Measurements from ENCODE around the gene DRC7. TPM values are rescaled to one million over a fixed set of nuclear protein-coding genes. Genes with fewer than 3 reads are reported as not detected.

DRC7 gene
- total RNA-seq, 1 donor from 2014 or later: not detected

DNA sequence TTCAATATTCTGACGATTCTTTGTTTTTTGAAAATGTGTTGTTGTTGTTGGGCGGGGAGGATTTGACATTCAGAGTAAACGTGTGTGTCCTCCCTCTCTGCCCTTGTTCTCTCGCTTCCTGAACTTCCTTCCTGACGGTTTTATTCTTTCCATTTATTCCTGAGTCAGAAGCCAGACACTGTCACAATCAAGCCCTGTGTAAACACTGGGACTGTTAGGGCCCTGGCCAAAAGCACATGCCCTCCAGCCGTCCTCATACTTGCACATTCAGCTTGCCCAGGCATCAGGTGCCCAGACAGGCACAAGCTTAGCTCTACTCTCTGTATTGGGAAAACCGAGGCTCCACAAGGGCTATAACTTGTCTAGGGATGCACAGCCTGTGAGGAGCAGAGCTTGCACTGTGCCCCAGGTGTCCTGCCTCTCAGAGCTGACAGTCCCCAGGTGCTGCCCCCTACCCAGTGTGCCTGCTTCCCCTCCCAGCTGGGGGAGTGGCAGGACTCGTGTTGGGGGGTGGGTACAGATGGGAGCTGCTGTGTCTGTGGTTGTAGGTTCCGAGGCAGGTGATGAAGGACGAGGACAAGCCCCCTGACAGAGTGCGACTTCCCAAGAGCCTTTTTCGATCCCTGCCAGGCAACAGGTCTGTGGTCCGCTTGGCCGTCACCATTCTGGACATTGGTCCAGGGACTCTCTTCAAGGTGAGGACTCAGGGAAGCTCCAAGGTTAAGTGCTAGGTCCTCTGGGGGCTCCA, 16.8 kb upstream of the DRC7 start:
- H3K27ac Mint-ChIP-seq (ENCODE audit: unreplicated experiment): no peak overlapping the region
- DNase-seq: no peak
- H3K9me3 Mint-ChIP-seq (ENCODE audit: unreplicated experiment): peaks cover 8% of the 10 kb centered on the region
- H3K4me1 Mint-ChIP-seq (ENCODE audit: low read depth, unreplicated experiment): peaks cover 4% of the 10 kb centered on the region
- no peaks in the 10 kb centered on the region for H3K36me3 Mint-ChIP-seq (ENCODE audit: unreplicated experiment)
- TF ChIP-seq, protein P1, sequence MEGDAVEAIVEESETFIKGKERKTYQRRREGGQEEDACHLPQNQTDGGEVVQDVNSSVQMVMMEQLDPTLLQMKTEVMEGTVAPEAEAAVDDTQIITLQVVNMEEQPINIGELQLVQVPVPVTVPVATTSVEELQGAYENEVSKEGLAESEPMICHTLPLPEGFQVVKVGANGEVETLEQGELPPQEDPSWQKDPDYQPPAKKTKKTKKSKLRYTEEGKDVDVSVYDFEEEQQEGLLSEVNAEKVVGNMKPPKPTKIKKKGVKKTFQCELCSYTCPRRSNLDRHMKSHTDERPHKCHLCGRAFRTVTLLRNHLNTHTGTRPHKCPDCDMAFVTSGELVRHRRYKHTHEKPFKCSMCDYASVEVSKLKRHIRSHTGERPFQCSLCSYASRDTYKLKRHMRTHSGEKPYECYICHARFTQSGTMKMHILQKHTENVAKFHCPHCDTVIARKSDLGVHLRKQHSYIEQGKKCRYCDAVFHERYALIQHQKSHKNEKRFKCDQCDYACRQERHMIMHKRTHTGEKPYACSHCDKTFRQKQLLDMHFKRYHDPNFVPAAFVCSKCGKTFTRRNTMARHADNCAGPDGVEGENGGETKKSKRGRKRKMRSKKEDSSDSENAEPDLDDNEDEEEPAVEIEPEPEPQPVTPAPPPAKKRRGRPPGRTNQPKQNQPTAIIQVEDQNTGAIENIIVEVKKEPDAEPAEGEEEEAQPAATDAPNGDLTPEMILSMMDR (IDR thresholded peaks at IDR 0.05; ENCODE audit: partially characterized antibody, unreplicated experiment): no peak
- no peak overlapping the region for H3K4me3 Mint-ChIP-seq (ENCODE audit: unreplicated experiment)
- peaks cover 3% of the 10 kb centered on the region for H3K27me3 Mint-ChIP-seq (ENCODE audit: unreplicated experiment)

DNA sequence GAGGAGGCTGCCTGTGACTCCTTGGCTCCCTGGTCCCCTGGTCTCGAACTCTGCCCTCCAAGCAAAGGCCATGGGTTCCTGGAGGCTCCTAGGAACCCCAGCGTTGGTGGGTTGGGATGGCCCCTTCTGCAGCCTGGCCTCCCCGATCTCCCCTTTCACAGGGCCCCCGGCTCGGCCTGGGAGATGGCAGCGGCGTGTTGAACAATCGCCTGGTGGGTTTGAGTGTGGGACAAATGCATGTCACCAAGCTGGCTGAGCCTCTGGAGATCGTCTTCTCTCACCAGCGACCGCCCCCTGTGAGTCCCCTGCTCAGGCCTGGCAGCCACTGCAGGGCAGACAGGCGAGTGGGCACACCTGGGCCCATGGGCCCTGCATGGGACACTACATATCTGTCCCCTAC, 15.6 kb upstream of the DRC7 start:
- DNase-seq: no peak
- Mint-ChIP-seq H3K27ac (ENCODE audit: unreplicated experiment) (no peak overlapping the region), H3K4me3 (ENCODE audit: unreplicated experiment) (no peak overlapping the region), H3K27me3 (ENCODE audit: unreplicated experiment) (peaks cover 3% of the 10 kb centered on the region), H3K9me3 (ENCODE audit: unreplicated experiment) (peaks cover 3% of the 10 kb centered on the region), H3K4me1 (ENCODE audit: low read depth, unreplicated experiment) (peaks cover 4% of the 10 kb centered on the region), H3K36me3 (ENCODE audit: unreplicated experiment) (no peaks in the 10 kb centered on the region)
- TF ChIP-seq, protein P1 (IDR thresholded peaks at IDR 0.05; ENCODE audit: partially characterized antibody, unreplicated experiment): no peak

DNA sequence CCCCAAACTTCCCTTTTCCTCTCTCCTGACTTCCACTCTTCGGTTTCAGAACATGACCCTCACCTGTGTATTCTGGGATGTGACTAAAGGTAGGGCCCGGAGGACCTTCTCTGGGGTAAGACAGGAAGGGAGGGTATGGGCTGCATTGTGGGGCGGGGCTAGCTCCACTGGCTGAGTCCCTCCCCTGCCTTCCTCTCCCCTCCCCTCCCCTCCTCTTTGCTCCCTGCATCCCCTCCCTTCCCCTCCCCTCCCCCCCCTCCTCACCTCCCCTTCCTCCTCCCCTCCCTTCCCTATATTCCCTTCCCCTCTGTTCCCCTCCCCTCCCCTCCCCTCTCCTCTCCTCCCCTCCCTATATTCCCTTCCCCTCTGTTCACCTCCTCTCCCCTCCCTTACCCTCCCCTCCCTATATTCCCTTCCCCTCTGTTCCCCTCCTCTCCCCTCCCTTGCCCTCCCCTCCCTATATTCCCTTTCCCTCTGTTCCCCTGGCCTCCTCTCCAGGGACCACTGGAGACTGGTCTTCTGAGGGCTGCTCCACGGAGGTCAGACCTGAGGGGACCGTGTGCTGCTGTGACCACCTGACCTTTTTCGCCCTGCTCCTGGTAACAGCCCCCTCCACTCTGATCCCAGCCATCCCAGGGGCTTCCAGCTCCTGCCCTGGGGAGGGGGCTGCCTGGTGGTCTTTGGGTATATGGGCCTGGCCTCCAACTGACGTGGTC, 14.7 kb upstream of the DRC7 start:
- no peak for DNase-seq
- Mint-ChIP-seq H3K27ac (ENCODE audit: unreplicated experiment) (no peak overlapping the region), H3K9me3 (ENCODE audit: unreplicated experiment) (peaks cover 3% of the 10 kb centered on the region), H3K27me3 (ENCODE audit: unreplicated experiment) (peaks cover 3% of the 10 kb centered on the region), H3K4me1 (ENCODE audit: low read depth, unreplicated experiment) (peaks cover 4% of the 10 kb centered on the region), H3K4me3 (ENCODE audit: unreplicated experiment) (no peak overlapping the region), H3K36me3 (ENCODE audit: unreplicated experiment) (no peaks in the 10 kb centered on the region)
- TF ChIP-seq, protein P1 (IDR thresholded peaks at IDR 0.05; ENCODE audit: partially characterized antibody, unreplicated experiment): no peak

DNA sequence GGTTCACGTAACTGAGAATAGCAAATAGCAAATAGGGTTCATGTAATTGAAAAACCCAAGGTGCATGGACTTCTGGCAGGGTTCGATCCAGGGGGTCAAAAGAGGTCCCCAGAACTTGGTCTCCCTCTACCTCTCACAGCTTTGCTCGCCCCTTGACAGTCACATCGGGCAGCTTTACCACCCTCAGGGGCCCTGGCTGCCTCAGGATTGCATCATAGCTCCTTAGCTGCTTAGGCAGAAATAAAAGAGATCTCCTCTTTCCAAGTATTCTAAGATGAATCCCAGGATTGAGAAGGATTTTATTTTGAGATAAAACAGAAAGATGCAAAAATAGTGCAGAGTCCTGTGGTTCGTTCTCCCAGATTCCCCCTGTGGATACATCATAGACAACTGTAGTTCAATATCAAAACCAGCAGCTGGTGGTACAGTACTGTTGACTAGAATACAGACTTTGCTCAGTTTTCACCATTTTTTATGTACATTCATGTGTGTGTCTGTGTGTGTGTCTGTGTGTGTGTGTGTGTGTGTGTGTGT, 13.7 kb upstream of the DRC7 start:
- no peaks in the 10 kb centered on the region for H3K36me3 Mint-ChIP-seq (ENCODE audit: unreplicated experiment)
- peaks cover 1% of the 10 kb centered on the region for H3K4me1 Mint-ChIP-seq (ENCODE audit: low read depth, unreplicated experiment)
- no peak overlapping the region for H3K4me3 Mint-ChIP-seq (ENCODE audit: unreplicated experiment)
- H3K27ac Mint-ChIP-seq (ENCODE audit: unreplicated experiment): no peak overlapping the region
- peaks cover 3% of the 10 kb centered on the region for H3K27me3 Mint-ChIP-seq (ENCODE audit: unreplicated experiment)
- no peak for DNase-seq
- H3K9me3 Mint-ChIP-seq (ENCODE audit: unreplicated experiment): peaks cover 3% of the 10 kb centered on the region
- TF ChIP-seq, protein P1 (IDR thresholded peaks at IDR 0.05; ENCODE audit: partially characterized antibody, unreplicated experiment): no peak

Measured in glutamatergic neuron (in vitro differentiated cells).